ENCODE data around the gene PPP1R14D.
"Not testable (repeated sequence)": the region's sequence is repeated elsewhere in the genome, so short reads cannot be mapped to it uniquely, and the experiment has no call there.

PPP1R14D gene, protein sequence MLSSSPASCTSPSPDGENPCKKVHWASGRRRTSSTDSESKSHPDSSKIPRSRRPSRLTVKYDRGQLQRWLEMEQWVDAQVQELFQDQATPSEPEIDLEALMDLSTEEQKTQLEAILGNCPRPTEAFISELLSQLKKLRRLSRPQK

DNA sequence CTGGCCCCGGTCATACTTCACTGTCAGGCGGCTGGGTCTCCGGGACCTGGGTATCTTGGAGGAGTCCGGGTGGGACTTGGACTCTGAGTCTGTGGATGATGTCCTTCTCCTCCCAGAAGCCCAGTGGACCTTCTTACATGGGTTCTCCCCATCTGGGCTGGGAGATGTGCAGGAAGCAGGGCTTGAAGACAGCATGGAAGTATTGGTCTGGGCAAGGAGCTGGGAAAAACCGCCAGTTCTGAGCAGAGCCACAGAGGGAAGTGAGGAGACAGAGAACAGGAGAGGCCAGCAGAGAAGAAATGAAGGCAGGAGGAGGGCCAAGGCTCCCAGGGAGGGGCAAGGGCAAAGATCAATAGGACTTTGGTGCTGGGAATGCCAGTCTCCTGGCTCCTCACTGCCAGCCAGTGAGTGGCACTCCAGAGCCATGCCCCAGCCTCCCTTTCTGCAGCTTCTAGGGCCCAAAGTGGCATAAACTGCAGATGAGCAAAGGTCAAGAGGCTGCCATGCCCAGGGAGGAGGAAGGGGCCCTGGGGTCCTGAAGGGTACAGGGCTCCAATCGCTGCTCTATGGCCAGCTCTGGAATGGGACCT, at the start of gene PPP1R14D:
PPP1R14D (minus strand) TSS at position 262 of the 590 bp plus-strand sequence; CDS start at position 195, 67 bp downstream.
- no peak for DNase-seq

GRCh38 chr15:40877694-40878093, 49.2 kb upstream of the PPP1R14D start:
- no peak for DNase-seq

GRCh38 chr15:40875991-40876730, 47.7 kb upstream of the PPP1R14D start:
- no peak for DNase-seq

DNA sequence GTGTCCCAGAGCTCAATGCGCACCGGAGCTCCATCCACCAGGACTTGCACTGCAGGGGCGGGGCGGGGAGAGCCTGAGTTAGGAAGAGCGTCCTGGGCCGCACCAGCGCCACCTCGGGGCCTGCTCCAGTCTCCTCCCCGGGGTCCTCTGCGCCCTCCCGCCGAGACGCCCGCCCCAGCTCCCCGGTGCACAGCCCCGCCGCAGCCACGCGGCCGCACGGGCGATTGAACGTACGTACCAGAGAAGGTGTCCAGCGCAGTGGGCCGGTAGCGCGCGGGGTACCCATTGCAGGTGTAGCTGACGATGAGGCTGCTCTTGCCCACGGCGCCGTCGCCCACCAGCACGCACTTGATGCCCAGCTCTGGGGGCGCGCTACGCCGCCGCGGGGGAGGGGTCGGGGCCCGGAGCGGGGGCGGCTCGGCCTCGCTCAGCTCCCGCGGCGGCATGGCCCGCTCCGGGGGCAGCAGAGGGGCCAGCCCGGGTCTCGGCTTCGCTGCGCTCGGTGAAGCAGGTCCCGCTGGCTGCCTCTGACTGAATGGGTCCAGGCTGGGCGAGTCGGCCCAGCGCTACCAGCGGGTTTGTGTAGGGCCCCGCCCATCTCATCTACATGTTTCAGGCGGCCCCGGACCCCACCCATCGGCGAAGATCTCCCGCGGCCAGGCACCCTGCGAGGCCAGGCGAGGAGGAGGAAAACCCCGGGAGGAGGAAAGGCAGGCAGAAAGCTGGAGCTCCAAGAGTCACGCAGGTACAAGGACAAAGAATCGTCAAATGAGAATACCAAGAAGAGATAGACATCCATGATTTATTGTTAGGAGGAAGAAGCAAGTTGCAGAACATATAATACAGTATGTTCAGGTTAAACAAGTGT, 45.4 kb upstream of the PPP1R14D start, which contains the start of gene RHOV:
RHOV (minus strand) TSS at position 541 of the 868 bp plus-strand sequence; CDS start at position 446, 95 bp downstream.
- peak; percentile 27 for DNase-seq

- DNase-seq = no peak
These were observed 44.5 kb upstream of the PPP1R14D start for GRCh38 chr15:40872791-40873693.

DNA sequence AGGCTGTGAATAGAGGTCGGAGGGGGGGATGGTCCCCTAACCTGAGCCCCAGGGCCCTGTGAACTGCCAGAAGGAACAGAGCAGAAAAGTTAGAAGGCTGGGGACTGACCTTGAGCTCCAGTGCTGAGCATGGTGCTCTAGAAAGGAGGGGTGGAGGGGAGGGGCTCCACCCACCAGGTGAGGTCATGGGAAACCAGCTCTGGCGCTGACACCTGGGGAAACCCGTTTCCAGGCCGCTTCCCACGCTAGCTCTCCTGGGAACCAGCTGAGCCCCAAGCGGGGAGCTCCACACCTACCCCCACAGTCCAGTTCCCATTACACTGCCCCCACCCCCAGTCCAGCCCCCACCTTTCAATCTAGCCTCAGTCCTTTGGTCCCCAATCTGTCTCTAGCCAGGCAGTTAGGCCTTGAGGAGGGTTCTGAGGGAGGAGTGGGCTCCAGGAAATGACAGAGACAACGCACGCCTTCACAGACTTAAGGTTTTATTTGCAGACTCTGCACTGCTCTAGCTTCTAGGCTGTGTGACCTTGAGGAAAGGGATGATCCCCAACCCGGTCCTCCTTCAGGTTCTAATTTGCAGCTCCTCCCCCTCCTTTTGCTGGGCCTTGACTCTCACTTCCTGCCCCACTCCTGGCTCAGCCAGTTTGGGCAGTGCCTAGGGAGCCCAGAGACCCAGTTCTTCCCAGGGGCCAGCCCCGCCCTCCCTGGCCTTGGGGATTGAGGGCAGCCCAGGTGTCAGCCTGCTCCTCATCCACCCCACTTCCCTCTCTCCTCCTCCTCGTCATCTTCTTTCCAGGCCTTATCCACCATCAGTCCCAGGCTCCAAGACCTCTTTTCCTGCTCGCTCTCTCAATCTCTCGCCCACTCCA, 43.5 kb upstream of the PPP1R14D start:
- peak; percentile 28 for DNase-seq

GRCh38 chr15:40870716-40871115, 42.2 kb upstream of the PPP1R14D start:
- no peak for DNase-seq

GRCh38 chr15:40869686-40870085, 41.2 kb upstream of the PPP1R14D start:
- DNase-seq = no peak

DNA sequence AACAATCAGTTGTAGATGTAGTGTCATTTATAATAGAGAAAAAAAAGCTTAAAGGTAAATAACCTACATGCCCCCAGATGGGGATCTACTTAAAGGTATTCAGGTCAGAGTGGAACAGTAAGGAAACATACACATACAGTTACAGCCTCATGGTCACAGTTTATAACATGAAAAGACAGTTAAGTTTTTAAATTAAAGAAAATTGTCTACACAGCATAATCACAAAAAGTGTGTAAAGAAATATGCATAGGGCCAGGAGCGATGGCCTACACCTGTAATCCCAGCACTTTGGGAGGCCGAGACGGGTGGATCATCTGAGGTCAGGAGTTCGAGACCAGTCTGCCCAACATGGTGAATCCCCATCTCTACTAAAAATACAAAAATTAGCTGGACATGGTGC, 38.7 kb upstream of the PPP1R14D start:
- DNase-seq = no peak

- no peak for DNase-seq
These were observed 35.3 kb upstream of the PPP1R14D start for GRCh38 chr15:40863660-40864270.

GRCh38 chr15:40861147-40861546, 32.6 kb upstream of the PPP1R14D start:
- DNase-seq = not testable (repeated sequence)

GRCh38 chr15:40859206-40859851, 30.8 kb upstream of the PPP1R14D start:
- peak; percentile 79 for DNase-seq

GRCh38 chr15:40858706-40859105, 30.2 kb upstream of the PPP1R14D start:
- DNase-seq = no peak

GRCh38 chr15:40857601-40858341, 29.3 kb upstream of the PPP1R14D start:
- peak; percentile 83 for DNase-seq

- DNase-seq = no peak
These were observed 28.2 kb upstream of the PPP1R14D start for GRCh38 chr15:40856746-40857145.

DNA sequence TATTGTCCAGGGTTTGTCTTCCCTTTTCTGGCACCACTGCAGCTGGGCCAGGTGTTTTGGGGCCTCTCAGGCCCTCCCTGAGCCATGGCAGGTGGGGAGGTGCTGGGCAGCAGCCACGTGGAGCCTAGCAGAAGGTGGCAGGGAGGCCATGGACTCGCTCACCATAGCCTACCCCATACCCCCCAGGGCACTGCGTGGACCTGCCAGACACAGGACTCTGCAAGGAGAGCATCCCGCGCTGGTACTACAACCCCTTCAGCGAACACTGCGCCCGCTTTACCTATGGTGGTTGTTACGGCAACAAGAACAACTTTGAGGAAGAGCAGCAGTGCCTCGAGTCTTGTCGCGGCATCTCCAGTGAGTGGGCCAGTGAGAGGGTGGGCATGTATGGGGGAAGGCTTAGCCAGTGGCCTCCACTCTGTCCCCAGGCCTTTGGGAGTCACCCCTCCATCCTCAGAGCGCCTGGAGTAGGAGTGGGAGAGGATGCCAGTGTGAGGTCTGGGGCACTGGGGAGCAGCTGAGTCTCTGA, 27.3 kb upstream of the PPP1R14D start:
- no peak for DNase-seq

DNA sequence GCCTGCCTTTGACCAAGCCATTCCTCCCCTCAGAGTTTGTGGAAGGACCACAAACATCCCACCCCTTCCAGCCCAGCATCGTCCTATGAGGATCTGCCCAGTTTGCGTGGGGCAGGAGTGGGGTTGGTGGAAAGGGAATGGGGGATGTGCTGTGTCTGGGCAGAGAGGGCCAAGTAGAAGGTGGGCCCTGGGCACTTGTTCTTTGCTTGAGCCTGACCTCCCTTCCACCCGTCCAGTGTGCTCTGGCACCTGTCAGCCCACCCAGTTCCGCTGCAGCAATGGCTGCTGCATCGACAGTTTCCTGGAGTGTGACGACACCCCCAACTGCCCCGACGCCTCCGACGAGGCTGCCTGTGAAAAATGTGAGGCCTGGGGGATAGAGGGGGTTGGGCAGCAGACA, 25.7 kb upstream of the PPP1R14D start:
- DNase-seq = no peak

DNA sequence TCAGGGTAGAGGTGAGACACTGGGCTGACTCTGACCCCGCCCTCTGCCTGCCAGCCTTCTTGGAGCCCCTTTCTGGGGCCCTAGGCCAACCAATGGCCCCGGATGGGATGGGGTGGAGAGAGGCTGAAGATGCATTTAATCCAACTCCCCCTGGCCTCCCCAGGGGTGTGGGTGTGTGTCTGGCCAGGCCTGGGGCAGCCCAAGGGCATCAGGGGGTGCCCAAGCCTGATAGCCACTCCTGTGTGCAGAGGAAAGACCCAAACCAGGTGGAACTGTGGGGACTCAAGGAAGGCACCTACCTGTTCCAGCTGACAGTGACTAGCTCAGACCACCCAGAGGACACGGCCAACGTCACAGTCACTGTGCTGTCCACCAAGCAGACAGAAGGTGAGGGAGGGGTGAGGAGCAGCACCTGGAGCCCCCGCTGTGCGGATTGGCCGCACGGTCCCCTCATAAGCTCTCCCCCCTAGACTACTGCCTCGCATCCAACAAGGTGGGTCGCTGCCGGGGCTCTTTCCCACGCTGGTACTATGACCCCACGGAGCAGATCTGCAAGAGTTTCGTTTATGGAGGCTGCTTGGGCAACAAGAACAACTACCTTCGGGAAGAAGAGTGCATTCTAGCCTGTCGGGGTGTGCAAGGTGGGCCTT, 24.9 kb upstream of the PPP1R14D start:
- DNase-seq = no peak

Data from activated T-cell treated with anti-CD3 and anti-CD28 coated beads for 4 hours (primary cell).